Mammary epithelial cell (primary cell): ENCODE data around the gene TRABD2B.

ENCODE experiments used
- CTCF ChIP-seq, 2 donors: IDR thresholded peaks in 1 of 2; conservative IDR thresholded peaks in 1 of 2; 2 replicates each; pipeline ENCODE4 v1.5.1; 2011 to 2012; ENCODE audit warnings: inconsistent platforms in 2 of 2, low read length in 2 of 2, mild to moderate bottlenecking in 2 of 2, control low read depth in 1 of 2, low read depth in 1 of 2; ENCODE audit not compliant: insufficient read depth in 1 of 2; ENCODE audit errors: extremely low read depth in 1 of 2
- EZH2 ChIP-seq: IDR thresholded peaks from 2 replicates; pipeline ENCODE4 v1.6.1; 2012; ENCODE audit warnings: low read length, inconsistent platforms, borderline replicate concordance

GRCh38 chr1:47772281-47772680 lies 224.9 kb downstream of the TRABD2B start:
- no peak for TF ChIP-seq CTCF (conservative IDR thresholded peaks at IDR 0.05 in 1 of 2, IDR thresholded peaks at IDR 0.05 in 1 of 2; ENCODE audit: extremely low read depth in 1 of 2, insufficient read depth in 1 of 2, low read depth in 1 of 2, low read length in 2 of 2)
- no peak for TF ChIP-seq EZH2
